Spleen (tissue), 11 donors: ENCODE results near the gene FANCM. TPM values are rescaled to one million over a fixed set of nuclear protein-coding genes. Genes with fewer than 3 reads are reported as not detected.

Source experiments
- DNase-seq: peaks from one replicate; pipeline ENCODE4 v3.0.0-alpha.2; 2020
- H3K27ac ChIP-seq, 8 donors: fragments of 200-600 bp; sonication (generic) in 7 of 8; 1 replicate in 4 of 8; 2 replicates in 4 of 8; pipeline versions ENCODE4 v1.5.0 to v1.8.0; 2016 to 2021; ENCODE audit warnings: inconsistent platforms in 4 of 8, mild to moderate bottlenecking in 4 of 8, moderate library complexity in 1 of 8
- H3K27me3 ChIP-seq, 7 donors: fragments of 200-600 bp; sonication (generic) in 6 of 7; replicated peaks in 1 of 7; 1 replicate in 4 of 7; 2 replicates in 3 of 7; pipeline versions ENCODE4 v1.5.0 to v1.8.0; 2016 to 2021; ENCODE audit warnings: inconsistent platforms in 3 of 7, mild to moderate bottlenecking in 1 of 7
- H3K36me3 ChIP-seq, 6 donors: fragments of 200-600 bp; sonication (generic) in 5 of 6; 1 replicate in 4 of 6; 2 replicates in 2 of 6; pipeline versions ENCODE4 v1.5.0 to v1.8.0; 2016 to 2021; ENCODE audit warnings: inconsistent platforms in 2 of 6
- H3K4me1 ChIP-seq, 6 donors: fragments of 200-600 bp; sonication (generic) in 5 of 6; 1 replicate in 3 of 6; 2 replicates in 3 of 6; pipeline versions ENCODE4 v1.5.0 to v1.8.0; 2016 to 2021; ENCODE audit warnings: inconsistent platforms in 3 of 6
- H3K4me3 ChIP-seq, 8 donors: fragments of 200-600 bp; sonication (generic) in 7 of 8; 1 replicate in 4 of 8; 2 replicates in 4 of 8; pipeline versions ENCODE4 v1.5.0 to v1.8.0; 2016 to 2021; ENCODE audit warnings: inconsistent platforms in 4 of 8, mild to moderate bottlenecking in 4 of 8, moderate library complexity in 2 of 8
- H3K9me3 ChIP-seq, 8 donors: fragments of 200-600 bp; sonication (generic) in 7 of 8; 1 replicate in 4 of 8; 2 replicates in 4 of 8; pipeline versions ENCODE4 v1.5.0 to v1.8.0; 2016 to 2021; ENCODE audit warnings: inconsistent platforms in 4 of 8
- POLR2A ChIP-seq, 3 donors: fragments of 450-650 bp; IDR thresholded peaks; one replicate each; pipeline ENCODE4 v1.5.1; 2017; ENCODE audit warnings: antibody characterized with exemption in 3 of 3, mild to moderate bottlenecking in 1 of 3
- POLR2AphosphoS5 ChIP-seq, 3 donors: sonication (generic); formaldehyde crosslinking; IDR thresholded peaks; one replicate each; pipeline ENCODE4 v1.5.1; 2017; ENCODE audit warnings: antibody characterized with exemption in 3 of 3
- WGBS, 5 donors: extraction: QIAGEN DNeasy Blood & Tissue Kit in 3 of 5; methylation state at CpG; one replicate each; pipeline versions ENCODE4 v1.1.5 to v1.1.7; 2013 to 2018; 5-methylcytosine and 5-hydroxymethylcytosine counted together
- intact Hi-C: fragments of 100-400 bp; cut with DNase I; formaldehyde crosslinking; loops from one replicate; pipeline ENCODE4 v1.15.0; 2023; ENCODE audit warnings: low total_unique reads
- polyA plus RNA-seq, 3 donors: library from polyadenylated mRNA; stranded (reverse); fragments of 200-250 nt; gene quantifications; one replicate each; pipeline ENCODE4 v1.2.1, GENCODE V29; 2013
- total RNA-seq, 7 donors: library from RNA; depleted of rRNA in 3 of 7; stranded (reverse); fragments of >200 nt in 3 of 7; fragmentation: NEBNext Ultra II Directional in 4 of 7; extraction: Animal tissue kit (Norgen Biotek cat#: 25700) in 4 of 7; gene quantifications; one replicate each; pipeline versions ENCODE4 v1.1.0 to v1.2.1, GENCODE V29; 2016 to 2021
- TF ChIP-seq, protein P1 (sequence below), 11 experiments: fragments of 200-600 bp in 7 of 11; fragments of 450-650 bp in 4 of 11; sonication (generic) in 4 of 11; IDR thresholded peaks in 8 of 11; conservative IDR thresholded peaks in 3 of 11; 1 replicate in 7 of 11; 2 replicates in 4 of 11; pipeline versions ENCODE4 v1.4.0 to v1.8.0; 2016 to 2021; ENCODE audit warnings: antibody characterized with exemption in 11 of 11, inconsistent platforms in 4 of 11, mild to moderate bottlenecking in 1 of 11
- donor health status: healthy with polysubstance abuse.
- donor health status: DM: no; HTN: no; CAD: no; lungs with moderate emphysema.
- donor health status: DM: no; HTN: no; CAD: no.
- donor health status: Bipolar disorder and iron deficiency.
- donor health status: healthy.
- donor health status: DM: no; HTN: no; CAD: no.
- donor health status: DM: yes; HTN: yes; CAD: no.

Gene FANCM
- total and polyA plus RNA-seq, 10 donors, result 3.1 to 23.8 (median 10.0) TPM

GRCh38 chr14:45094275-45094674 lies 41.5 kb upstream of the FANCM start:
- Histone ChIP-seq H3K4me3 (no peak overlapping the region), H3K27me3 (no peaks in the 10 kb centered on the region), H3K36me3 (peaks cover 0 to 53% (median 36%) of the 10 kb centered on the region in 6 donors), H3K9me3 (no peaks in the 10 kb centered on the region), H3K4me1 (peaks cover 0 to 28% (median 13%) of the 10 kb centered on the region in 6 donors), H3K27ac (no peak overlapping the region)
- no peak for DNase-seq
- 85 to 97% (median 92%) methylated on average over 2 of the region's 2 CpGs for WGBS, 5 donors
- TF ChIP-seq, protein P1, sequence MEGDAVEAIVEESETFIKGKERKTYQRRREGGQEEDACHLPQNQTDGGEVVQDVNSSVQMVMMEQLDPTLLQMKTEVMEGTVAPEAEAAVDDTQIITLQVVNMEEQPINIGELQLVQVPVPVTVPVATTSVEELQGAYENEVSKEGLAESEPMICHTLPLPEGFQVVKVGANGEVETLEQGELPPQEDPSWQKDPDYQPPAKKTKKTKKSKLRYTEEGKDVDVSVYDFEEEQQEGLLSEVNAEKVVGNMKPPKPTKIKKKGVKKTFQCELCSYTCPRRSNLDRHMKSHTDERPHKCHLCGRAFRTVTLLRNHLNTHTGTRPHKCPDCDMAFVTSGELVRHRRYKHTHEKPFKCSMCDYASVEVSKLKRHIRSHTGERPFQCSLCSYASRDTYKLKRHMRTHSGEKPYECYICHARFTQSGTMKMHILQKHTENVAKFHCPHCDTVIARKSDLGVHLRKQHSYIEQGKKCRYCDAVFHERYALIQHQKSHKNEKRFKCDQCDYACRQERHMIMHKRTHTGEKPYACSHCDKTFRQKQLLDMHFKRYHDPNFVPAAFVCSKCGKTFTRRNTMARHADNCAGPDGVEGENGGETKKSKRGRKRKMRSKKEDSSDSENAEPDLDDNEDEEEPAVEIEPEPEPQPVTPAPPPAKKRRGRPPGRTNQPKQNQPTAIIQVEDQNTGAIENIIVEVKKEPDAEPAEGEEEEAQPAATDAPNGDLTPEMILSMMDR (IDR thresholded peaks at IDR 0.05 in 8 of 11, conservative IDR thresholded peaks at IDR 0.05 in 3 of 11), result no peak
- TF ChIP-seq POLR2AphosphoS5 (IDR thresholded peaks at IDR 0.05), result no peak
- no peak for TF ChIP-seq POLR2A (IDR thresholded peaks at IDR 0.05)
- intact Hi-C loops, result no loop called here

- H3K36me3 ChIP-seq, result peaks cover 0 to 62% (median 45%) of the 10 kb centered on the region in 6 donors
- no peak for TF ChIP-seq POLR2AphosphoS5 (IDR thresholded peaks at IDR 0.05)
- TF ChIP-seq, protein P1 (IDR thresholded peaks at IDR 0.05 in 8 of 11, conservative IDR thresholded peaks at IDR 0.05 in 3 of 11), result no peak
- TF ChIP-seq POLR2A (IDR thresholded peaks at IDR 0.05), result no peak
- WGBS, 5 donors, result 77 to 89% (median 82%) methylated on average over 4 of the region's 4 CpGs
- no peaks in the 10 kb centered on the region for H3K27me3 ChIP-seq
- peaks cover 0 to 20% (median 5%) of the 10 kb centered on the region in 6 donors for H3K4me1 ChIP-seq
- H3K9me3 ChIP-seq, result no peaks in the 10 kb centered on the region
- no peak for DNase-seq
- no peak overlapping the region for H3K27ac ChIP-seq
- no peak overlapping the region for H3K4me3 ChIP-seq
- intact Hi-C loops, result no loop called here
Observed at GRCh38 chr14:45095143-45095542, 40.6 kb upstream of the FANCM start.

- H3K36me3 ChIP-seq, result peaks cover 0 to 72% (median 52%) of the 10 kb centered on the region in 6 donors
Observed at GRCh38 chr14:45096218-45096617, 39.5 kb upstream of the FANCM start.

DNA sequence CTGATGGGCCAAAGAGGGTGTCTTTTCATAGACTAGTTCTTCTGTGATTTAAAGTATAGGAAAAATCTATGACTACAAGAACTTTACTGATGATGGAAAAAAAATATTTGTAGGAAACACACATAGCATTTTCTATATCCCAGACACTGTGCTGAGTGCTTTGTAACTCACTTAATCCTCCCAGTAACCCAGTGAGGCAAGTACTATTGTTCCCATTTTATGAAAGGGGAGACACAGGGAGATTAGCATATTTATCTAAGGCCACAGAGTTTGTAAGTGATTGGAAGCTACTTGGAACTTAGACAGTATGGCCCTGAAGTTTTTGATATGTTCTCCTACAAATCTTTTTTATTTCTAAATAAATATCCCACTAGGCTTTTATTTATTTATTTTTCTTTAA lies 31.9 kb upstream of the FANCM start:
- TF ChIP-seq, protein P1 (IDR thresholded peaks at IDR 0.05 in 8 of 11, conservative IDR thresholded peaks at IDR 0.05 in 3 of 11), result no peak
- TF ChIP-seq POLR2AphosphoS5 (IDR thresholded peaks at IDR 0.05) (no peak), POLR2A (IDR thresholded peaks at IDR 0.05) (no peak)

More at GRCh38 chr14:45096218-45096617, 39.5 kb upstream of the FANCM start:
- intact Hi-C loops, result no loop called here
- Histone ChIP-seq H3K27me3 (no peaks in the 10 kb centered on the region), H3K4me1 (peaks cover 0 to 10% (median 0%) of the 10 kb centered on the region in 6 donors), H3K9me3 (no peaks in the 10 kb centered on the region), H3K4me3 (no peak overlapping the region), H3K27ac (no peak overlapping the region)
- TF ChIP-seq POLR2AphosphoS5 (IDR thresholded peaks at IDR 0.05) (no peak), POLR2A (IDR thresholded peaks at IDR 0.05) (no peak)
- TF ChIP-seq, protein P1 (IDR thresholded peaks at IDR 0.05 in 8 of 11, conservative IDR thresholded peaks at IDR 0.05 in 3 of 11), result no peak
- no peak for DNase-seq
- 90 to 98% (median 96%) methylated on average over 4 of the region's 4 CpGs for WGBS, 5 donors

More for the DNA sequence above, 31.9 kb upstream of the FANCM start:
- peaks cover 0 to 100% (median 67%) of the 10 kb centered on the region in 6 donors for H3K36me3 ChIP-seq
- no peaks in the 10 kb centered on the region for H3K4me1 ChIP-seq
- H3K27me3 ChIP-seq, result no peaks in the 10 kb centered on the region
- DNase-seq, result no peak
- intact Hi-C loops, result no loop called here
- H3K9me3 ChIP-seq, result no peaks in the 10 kb centered on the region
- no peak overlapping the region for H3K27ac ChIP-seq
- no peak overlapping the region for H3K4me3 ChIP-seq
